Neural progenitor cell (in vitro differentiated cells): ENCODE measurements around the gene CELF4.

ENCODE experiments used
- CTCF ChIP-seq: fragments of 200-600 bp; sonication (generic); IDR thresholded peaks from 2 replicates; pipeline ENCODE4 v1.5.1; 2017; ENCODE audit warnings: antibody characterized with exemption, mild to moderate bottlenecking
- EZH2 ChIP-seq: fragments of 200-600 bp; sonication (generic); IDR thresholded peaks from 2 replicates; pipeline ENCODE4 v1.6.1; 2017; ENCODE audit warnings: antibody characterized with exemption, mild to moderate bottlenecking, moderate library complexity
- EZH2phosphoT487 ChIP-seq: fragments of 200-600 bp; sonication (generic); IDR thresholded peaks from 2 replicates; pipeline ENCODE4 v1.6.1; 2017; ENCODE audit warnings: antibody characterized with exemption

DNA sequence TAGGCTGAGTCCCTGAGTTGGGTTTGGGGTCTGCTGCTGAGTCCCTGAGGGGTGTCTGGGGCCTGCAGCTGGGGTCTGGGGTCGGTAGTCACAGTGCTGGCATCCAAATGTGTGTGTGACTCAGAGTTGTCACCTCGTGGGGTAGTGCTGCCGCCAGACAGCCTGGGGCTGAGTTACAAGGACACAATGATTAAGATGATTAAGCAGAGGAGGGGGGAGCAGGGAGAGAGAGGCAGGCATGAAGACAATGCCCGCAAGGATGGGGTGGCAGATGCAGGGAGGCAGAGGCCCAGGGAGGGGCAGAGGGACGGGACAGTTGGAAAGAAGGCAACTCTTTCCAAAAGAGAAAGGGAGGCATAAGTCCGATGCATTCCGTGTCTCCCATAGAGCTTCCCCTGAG is 120.2 kb downstream of the CELF4 start:
- no peak for TF ChIP-seq CTCF
- TF ChIP-seq EZH2phosphoT487: no peak
- TF ChIP-seq EZH2: no peak
